GM12878 (cell line): ENCODE measurements around the gene RSF1. TPM values are rescaled to one million over a fixed set of nuclear protein-coding genes. Genes with fewer than 3 reads are reported as not detected.
A peak's percentile ranks its signal among the peaks of the same experiment; 100 is the strongest.

Experiments used
- CHD4 ChIP-seq: fragments of 200-600 bp; sonication (generic); IDR thresholded peaks from 2 replicates; pipeline ENCODE4 v1.6.1; 2016; ENCODE audit warnings: mild to moderate bottlenecking
- CREM ChIP-seq: IDR thresholded peaks from 2 replicates; pipeline ENCODE4 v1.6.1; 2014; ENCODE audit warnings: antibody characterized with exemption, low read depth
- EED ChIP-seq: sonication (generic); IDR thresholded peaks from 2 replicates; pipeline ENCODE4 v1.6.1; 2016; ENCODE audit warnings: antibody characterized with exemption, low read depth
- ETV6 ChIP-seq, 2 experiments: fragments of 450-650 bp in 1 of 2; IDR thresholded peaks in 1 of 2; conservative IDR thresholded peaks in 1 of 2; 2 replicates each; pipeline ENCODE4 v1.6.1; 2014; ENCODE audit warnings: antibody characterized with exemption in 1 of 2, borderline replicate concordance in 1 of 2, low read depth in 1 of 2, mild to moderate bottlenecking in 1 of 2, moderate library complexity in 1 of 2
- FOXK2 ChIP-seq: fragments of 450-650 bp; IDR thresholded peaks from 2 replicates; pipeline ENCODE4 v1.6.1; 2017; ENCODE audit warnings: mild to moderate bottlenecking, moderate library complexity
- GABPA ChIP-seq: IDR thresholded peaks from 2 replicates; pipeline ENCODE4 v1.6.1; 2014; ENCODE audit warnings: antibody characterized with exemption, low read depth, mild to moderate bottlenecking, inconsistent platforms
- HDAC6 ChIP-seq: fragments of 200-600 bp; sonication (generic); IDR thresholded peaks from one replicate; pipeline ENCODE4 v1.8.0; 2017; ENCODE audit warnings: antibody characterized with exemption; ENCODE audit not compliant: unreplicated experiment
- MTA2 ChIP-seq: fragments of 450-650 bp; IDR thresholded peaks from 2 replicates; pipeline ENCODE4 v1.6.1; 2016; ENCODE audit warnings: low read depth, mild to moderate bottlenecking, moderate library complexity
- RB1 ChIP-seq: fragments of 450-650 bp; formaldehyde crosslinking; IDR thresholded peaks from 2 replicates; pipeline ENCODE4 v1.6.1; 2017; ENCODE audit warnings: mild to moderate bottlenecking, borderline replicate concordance
- SUPT20H ChIP-seq: IDR thresholded peaks from 2 replicates; pipeline ENCODE4 v1.6.1; 2011; ENCODE audit warnings: low read depth, mild to moderate bottlenecking, low read length, moderate library complexity, borderline replicate concordance; ENCODE audit not compliant: control insufficient read depth
- SUZ12 ChIP-seq: fragments of 200-600 bp; sonication (generic); IDR thresholded peaks from one replicate; pipeline ENCODE4 v1.6.1; 2018; ENCODE audit warnings: antibody characterized with exemption, mild to moderate bottlenecking; ENCODE audit not compliant: unreplicated experiment
- TAF1 ChIP-seq: IDR thresholded peaks from 2 replicates; pipeline ENCODE4 v1.6.1; 2011; ENCODE audit warnings: mild to moderate bottlenecking, low read depth, low read length, borderline replicate concordance
- YY1 ChIP-seq: IDR thresholded peaks from 2 replicates; pipeline ENCODE4 v1.6.1; 2011; ENCODE audit warnings: low read depth, mild to moderate bottlenecking, low read length
- ZNF207 ChIP-seq: fragments of 450-650 bp; IDR thresholded peaks from 2 replicates; pipeline ENCODE4 v1.6.1; 2014; ENCODE audit warnings: antibody characterized with exemption, mild to moderate bottlenecking, borderline replicate concordance
- ZNF384 ChIP-seq: IDR thresholded peaks from 2 replicates; pipeline ENCODE4 v1.6.1; 2012; ENCODE audit warnings: low read depth, mild to moderate bottlenecking, low read length, improper control_type of control experiment, borderline replicate concordance
- ZNF622 ChIP-seq: fragments of 450-650 bp; IDR thresholded peaks from 2 replicates; pipeline ENCODE4 v1.6.1; 2017; ENCODE audit warnings: mild to moderate bottlenecking, inconsistent platforms
- polyA plus RNA-seq, 11 experiments: library from polyadenylated mRNA; depleted of rRNA in 4 of 11; unstranded in 6 of 11; stranded (reverse) in 5 of 11; fragments of >200 nt; fragmentation: Nextera tagmentation in 4 of 11; fragmentation: Illumina TruSeq in 1 of 11; extraction: Ambion mirVana in 4 of 11; extraction: Trizol in 1 of 11; gene quantifications; 1 replicate in 1 of 11; 2 replicates in 10 of 11; pipeline versions ENCODE4 v1.2.1 to v1.2.3, GENCODE V29; 2011 to 2016; ENCODE audit warnings: inconsistent platforms in 2 of 11, missing spikeins in 2 of 11, low read depth in 1 of 11
- total RNA-seq, 4 experiments: library from RNA; depleted of rRNA in 3 of 4; stranded (reverse); fragments of >200 nt in 3 of 4; fragmentation: Illumina TruSeq in 1 of 4; extraction: Trizol in 1 of 4; gene quantifications; 2 replicates each; pipeline versions ENCODE4 v1.2.1 to v1.2.3, GENCODE V29; 2013 to 2021
- TF ChIP-seq, protein P1 (sequence below): fragments of 450-650 bp; IDR thresholded peaks from 2 replicates; pipeline ENCODE4 v1.6.1; 2016; ENCODE audit warnings: mild to moderate bottlenecking
- TF ChIP-seq, protein P2 (sequence below), 3 experiments: IDR thresholded peaks in 2 of 3; conservative IDR thresholded peaks in 1 of 3; 2 replicates each; pipeline ENCODE4 v1.5.1; 2011; ENCODE audit warnings: low read depth in 3 of 3, low read length in 3 of 3, mild to moderate bottlenecking in 3 of 3, control low read depth in 2 of 3, moderate library complexity in 2 of 3, inconsistent platforms in 1 of 3, mixed read lengths in 1 of 3; ENCODE audit not compliant: control insufficient read depth in 2 of 3, insufficient read depth in 1 of 3; ENCODE audit errors: extremely low read depth in 1 of 3
- TF ChIP-seq, protein P3 (sequence below): fragments of 450-650 bp; IDR thresholded peaks from 2 replicates; pipeline ENCODE4 v1.6.1; 2017; ENCODE audit warnings: low read depth, mild to moderate bottlenecking, moderate library complexity
- TF ChIP-seq, protein P4 (sequence below): fragments of 450-650 bp; IDR thresholded peaks from 2 replicates; pipeline ENCODE4 v1.6.1; 2016; ENCODE audit warnings: mild to moderate bottlenecking
- TF ChIP-seq, protein P5 (sequence below): fragments of 450-650 bp; IDR thresholded peaks from 2 replicates; pipeline ENCODE4 v1.6.1; 2017; ENCODE audit warnings: mild to moderate bottlenecking, low read depth, inconsistent platforms; ENCODE audit not compliant: poor library complexity, severe bottlenecking

Gene RSF1
- total and polyA plus RNA-seq, 10 of the 15 experiments (the other 5 are each of a cell fraction or from before 2014, with no cell fraction given), result 9.0 to 45.3 (median 30.0) TPM

DNA sequence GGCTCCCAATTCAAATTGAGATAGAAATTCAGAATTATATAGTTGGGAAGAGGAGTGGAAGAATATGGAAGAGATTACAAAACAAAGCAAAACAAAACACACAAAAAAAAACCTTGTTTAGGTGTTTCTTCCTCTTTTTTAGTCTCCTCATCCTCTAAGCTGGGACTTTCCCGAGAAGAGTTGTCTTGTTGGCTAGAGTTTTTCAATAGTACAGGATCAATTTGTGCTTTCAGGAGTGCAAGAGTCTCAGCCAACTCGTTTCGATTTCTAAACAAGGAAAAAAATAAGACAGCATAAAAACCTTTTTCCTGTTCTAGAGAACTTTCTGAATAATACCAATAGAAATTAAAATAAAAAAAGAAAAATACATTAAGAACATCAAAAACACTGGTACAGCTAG lies 95.1 kb downstream of the RSF1 start (continued):
- TF ChIP-seq, protein P1, sequence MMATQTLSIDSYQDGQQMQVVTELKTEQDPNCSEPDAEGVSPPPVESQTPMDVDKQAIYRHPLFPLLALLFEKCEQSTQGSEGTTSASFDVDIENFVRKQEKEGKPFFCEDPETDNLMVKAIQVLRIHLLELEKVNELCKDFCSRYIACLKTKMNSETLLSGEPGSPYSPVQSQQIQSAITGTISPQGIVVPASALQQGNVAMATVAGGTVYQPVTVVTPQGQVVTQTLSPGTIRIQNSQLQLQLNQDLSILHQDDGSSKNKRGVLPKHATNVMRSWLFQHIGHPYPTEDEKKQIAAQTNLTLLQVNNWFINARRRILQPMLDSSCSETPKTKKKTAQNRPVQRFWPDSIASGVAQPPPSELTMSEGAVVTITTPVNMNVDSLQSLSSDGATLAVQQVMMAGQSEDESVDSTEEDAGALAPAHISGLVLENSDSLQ, result no peak
- TF ChIP-seq ZNF207, result no peak
- TF ChIP-seq SUZ12, result no peak
- TF ChIP-seq CHD4, result no peak
- TF ChIP-seq FOXK2, result no peak
- peak; percentile 47; the same call in 1 of the 2 replicates for TF ChIP-seq ZNF384
- no peak for TF ChIP-seq ZNF622
- TF ChIP-seq, protein P2, sequence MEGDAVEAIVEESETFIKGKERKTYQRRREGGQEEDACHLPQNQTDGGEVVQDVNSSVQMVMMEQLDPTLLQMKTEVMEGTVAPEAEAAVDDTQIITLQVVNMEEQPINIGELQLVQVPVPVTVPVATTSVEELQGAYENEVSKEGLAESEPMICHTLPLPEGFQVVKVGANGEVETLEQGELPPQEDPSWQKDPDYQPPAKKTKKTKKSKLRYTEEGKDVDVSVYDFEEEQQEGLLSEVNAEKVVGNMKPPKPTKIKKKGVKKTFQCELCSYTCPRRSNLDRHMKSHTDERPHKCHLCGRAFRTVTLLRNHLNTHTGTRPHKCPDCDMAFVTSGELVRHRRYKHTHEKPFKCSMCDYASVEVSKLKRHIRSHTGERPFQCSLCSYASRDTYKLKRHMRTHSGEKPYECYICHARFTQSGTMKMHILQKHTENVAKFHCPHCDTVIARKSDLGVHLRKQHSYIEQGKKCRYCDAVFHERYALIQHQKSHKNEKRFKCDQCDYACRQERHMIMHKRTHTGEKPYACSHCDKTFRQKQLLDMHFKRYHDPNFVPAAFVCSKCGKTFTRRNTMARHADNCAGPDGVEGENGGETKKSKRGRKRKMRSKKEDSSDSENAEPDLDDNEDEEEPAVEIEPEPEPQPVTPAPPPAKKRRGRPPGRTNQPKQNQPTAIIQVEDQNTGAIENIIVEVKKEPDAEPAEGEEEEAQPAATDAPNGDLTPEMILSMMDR (IDR thresholded peaks at IDR 0.05 in 2 of 3, conservative IDR thresholded peaks at IDR 0.05 in 1 of 3; ENCODE audit: control insufficient read depth in 2 of 3, extremely low read depth in 1 of 3, insufficient read depth in 1 of 3, low read depth in 3 of 3, low read length in 3 of 3), result no peak
- TF ChIP-seq, protein P3, sequence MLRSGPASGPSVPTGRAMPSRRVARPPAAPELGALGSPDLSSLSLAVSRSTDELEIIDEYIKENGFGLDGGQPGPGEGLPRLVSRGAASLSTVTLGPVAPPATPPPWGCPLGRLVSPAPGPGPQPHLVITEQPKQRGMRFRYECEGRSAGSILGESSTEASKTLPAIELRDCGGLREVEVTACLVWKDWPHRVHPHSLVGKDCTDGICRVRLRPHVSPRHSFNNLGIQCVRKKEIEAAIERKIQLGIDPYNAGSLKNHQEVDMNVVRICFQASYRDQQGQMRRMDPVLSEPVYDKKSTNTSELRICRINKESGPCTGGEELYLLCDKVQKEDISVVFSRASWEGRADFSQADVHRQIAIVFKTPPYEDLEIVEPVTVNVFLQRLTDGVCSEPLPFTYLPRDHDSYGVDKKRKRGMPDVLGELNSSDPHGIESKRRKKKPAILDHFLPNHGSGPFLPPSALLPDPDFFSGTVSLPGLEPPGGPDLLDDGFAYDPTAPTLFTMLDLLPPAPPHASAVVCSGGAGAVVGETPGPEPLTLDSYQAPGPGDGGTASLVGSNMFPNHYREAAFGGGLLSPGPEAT, result peak; percentile 60
- no peak for TF ChIP-seq TAF1
- TF ChIP-seq GABPA, result no peak
- TF ChIP-seq HDAC6, result no peak
- TF ChIP-seq, protein P4, sequence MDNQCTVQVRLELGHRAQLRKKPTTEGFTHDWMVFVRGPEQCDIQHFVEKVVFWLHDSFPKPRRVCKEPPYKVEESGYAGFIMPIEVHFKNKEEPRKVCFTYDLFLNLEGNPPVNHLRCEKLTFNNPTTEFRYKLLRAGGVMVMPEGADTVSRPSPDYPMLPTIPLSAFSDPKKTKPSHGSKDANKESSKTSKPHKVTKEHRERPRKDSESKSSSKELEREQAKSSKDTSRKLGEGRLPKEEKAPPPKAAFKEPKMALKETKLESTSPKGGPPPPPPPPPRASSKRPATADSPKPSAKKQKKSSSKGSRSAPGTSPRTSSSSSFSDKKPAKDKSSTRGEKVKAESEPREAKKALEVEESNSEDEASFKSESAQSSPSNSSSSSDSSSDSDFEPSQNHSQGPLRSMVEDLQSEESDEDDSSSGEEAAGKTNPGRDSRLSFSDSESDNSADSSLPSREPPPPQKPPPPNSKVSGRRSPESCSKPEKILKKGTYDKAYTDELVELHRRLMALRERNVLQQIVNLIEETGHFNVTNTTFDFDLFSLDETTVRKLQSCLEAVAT, result no peak
- TF ChIP-seq EED, result 0 out of 2 replicates have a peak, but pooled peaks have one; percentile 23
- TF ChIP-seq RB1, result no peak
- TF ChIP-seq YY1, result no peak
- TF ChIP-seq MTA2, result no peak
- TF ChIP-seq ETV6 (conservative IDR thresholded peaks at IDR 0.05 in 1 of 2, IDR thresholded peaks at IDR 0.05 in 1 of 2; ENCODE audit: borderline replicate concordance in 1 of 2, low read depth in 1 of 2), result no peak
- TF ChIP-seq, protein P5, sequence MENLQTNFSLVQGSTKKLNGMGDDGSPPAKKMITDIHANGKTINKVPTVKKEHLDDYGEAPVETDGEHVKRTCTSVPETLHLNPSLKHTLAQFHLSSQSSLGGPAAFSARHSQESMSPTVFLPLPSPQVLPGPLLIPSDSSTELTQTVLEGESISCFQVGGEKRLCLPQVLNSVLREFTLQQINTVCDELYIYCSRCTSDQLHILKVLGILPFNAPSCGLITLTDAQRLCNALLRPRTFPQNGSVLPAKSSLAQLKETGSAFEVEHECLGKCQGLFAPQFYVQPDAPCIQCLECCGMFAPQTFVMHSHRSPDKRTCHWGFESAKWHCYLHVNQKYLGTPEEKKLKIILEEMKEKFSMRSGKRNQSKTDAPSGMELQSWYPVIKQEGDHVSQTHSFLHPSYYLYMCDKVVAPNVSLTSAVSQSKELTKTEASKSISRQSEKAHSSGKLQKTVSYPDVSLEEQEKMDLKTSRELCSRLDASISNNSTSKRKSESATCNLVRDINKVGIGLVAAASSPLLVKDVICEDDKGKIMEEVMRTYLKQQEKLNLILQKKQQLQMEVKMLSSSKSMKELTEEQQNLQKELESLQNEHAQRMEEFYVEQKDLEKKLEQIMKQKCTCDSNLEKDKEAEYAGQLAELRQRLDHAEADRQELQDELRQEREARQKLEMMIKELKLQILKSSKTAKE, result peak; percentile 37
- no peak for TF ChIP-seq SUPT20H
- TF ChIP-seq CREM, result no peak
